ENCODE data around the gene GSKIP.

Gene GSKIP

GRCh38 chr14:96383445-96383844 is 20.1 kb downstream of the GSKIP start:
- no peaks in the 10 kb centered on the region for H3K9me3 Mint-ChIP-seq
- H3K4me1 Mint-ChIP-seq, result no peaks in the 10 kb centered on the region
- no peaks in the 10 kb centered on the region for H3K27me3 Mint-ChIP-seq (ENCODE audit: low read depth)
- peaks cover 23% of the 10 kb centered on the region for H3K36me3 Mint-ChIP-seq (ENCODE audit: low read depth)
- no peak overlapping the region for H3K4me3 Mint-ChIP-seq
- H3K27ac Mint-ChIP-seq, result no peak overlapping the region
- TF ChIP-seq, protein P1, sequence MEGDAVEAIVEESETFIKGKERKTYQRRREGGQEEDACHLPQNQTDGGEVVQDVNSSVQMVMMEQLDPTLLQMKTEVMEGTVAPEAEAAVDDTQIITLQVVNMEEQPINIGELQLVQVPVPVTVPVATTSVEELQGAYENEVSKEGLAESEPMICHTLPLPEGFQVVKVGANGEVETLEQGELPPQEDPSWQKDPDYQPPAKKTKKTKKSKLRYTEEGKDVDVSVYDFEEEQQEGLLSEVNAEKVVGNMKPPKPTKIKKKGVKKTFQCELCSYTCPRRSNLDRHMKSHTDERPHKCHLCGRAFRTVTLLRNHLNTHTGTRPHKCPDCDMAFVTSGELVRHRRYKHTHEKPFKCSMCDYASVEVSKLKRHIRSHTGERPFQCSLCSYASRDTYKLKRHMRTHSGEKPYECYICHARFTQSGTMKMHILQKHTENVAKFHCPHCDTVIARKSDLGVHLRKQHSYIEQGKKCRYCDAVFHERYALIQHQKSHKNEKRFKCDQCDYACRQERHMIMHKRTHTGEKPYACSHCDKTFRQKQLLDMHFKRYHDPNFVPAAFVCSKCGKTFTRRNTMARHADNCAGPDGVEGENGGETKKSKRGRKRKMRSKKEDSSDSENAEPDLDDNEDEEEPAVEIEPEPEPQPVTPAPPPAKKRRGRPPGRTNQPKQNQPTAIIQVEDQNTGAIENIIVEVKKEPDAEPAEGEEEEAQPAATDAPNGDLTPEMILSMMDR (IDR thresholded peaks at IDR 0.05; ENCODE audit: unreplicated experiment in 3 of 3), result no peak

- Mint-ChIP-seq H3K9me3 (no peaks in the 10 kb centered on the region), H3K4me3 (no peak overlapping the region), H3K27me3 (ENCODE audit: low read depth) (no peaks in the 10 kb centered on the region), H3K27ac (no peak overlapping the region), H3K36me3 (ENCODE audit: low read depth) (peaks cover 23% of the 10 kb centered on the region), H3K4me1 (no peaks in the 10 kb centered on the region)
- TF ChIP-seq, protein P1 (IDR thresholded peaks at IDR 0.05; ENCODE audit: unreplicated experiment in 3 of 3), result no peak
These were observed 20.7 kb downstream of the GSKIP start for GRCh38 chr14:96384053-96384452.

DNA sequence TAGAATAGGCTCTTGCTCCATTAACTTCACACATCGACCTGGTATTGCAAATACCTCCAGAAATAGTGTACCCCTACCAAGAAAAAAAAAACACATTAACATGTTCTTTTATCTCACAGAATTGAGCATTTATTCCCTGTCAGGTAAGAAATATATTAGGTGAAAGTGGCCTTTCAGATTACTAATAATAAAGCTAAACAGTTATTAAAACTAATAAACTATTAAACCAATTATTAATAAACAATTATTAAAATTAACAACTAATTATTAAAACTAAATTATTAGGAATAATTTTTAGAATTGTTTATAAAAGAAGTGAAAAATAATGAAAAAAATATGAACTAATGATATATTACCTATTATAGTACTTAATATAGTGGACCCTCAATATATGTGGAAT is 21.4 kb downstream of the GSKIP start:
- peaks cover 23% of the 10 kb centered on the region for H3K36me3 Mint-ChIP-seq (ENCODE audit: low read depth)
- no peak overlapping the region for H3K4me3 Mint-ChIP-seq

GRCh38 chr14:96385385-96385784 is 22.1 kb downstream of the GSKIP start:
- peak overlapping the region in 1 of 3 experiments; percentile 64 for H3K27ac Mint-ChIP-seq
- H3K4me1 Mint-ChIP-seq, result no peaks in the 10 kb centered on the region
- H3K9me3 Mint-ChIP-seq, result no peaks in the 10 kb centered on the region
- peaks cover 23% of the 10 kb centered on the region for H3K36me3 Mint-ChIP-seq (ENCODE audit: low read depth)
- H3K27me3 Mint-ChIP-seq (ENCODE audit: low read depth), result peaks cover 10% of the 10 kb centered on the region
- TF ChIP-seq, protein P1 (IDR thresholded peaks at IDR 0.05; ENCODE audit: unreplicated experiment in 3 of 3), result no peak
- H3K4me3 Mint-ChIP-seq, result no peak overlapping the region

More for the DNA sequence above, 21.4 kb downstream of the GSKIP start:
- H3K4me1 Mint-ChIP-seq, result no peaks in the 10 kb centered on the region
- no peaks in the 10 kb centered on the region for H3K9me3 Mint-ChIP-seq
- TF ChIP-seq, protein P1 (IDR thresholded peaks at IDR 0.05; ENCODE audit: unreplicated experiment in 3 of 3), result no peak
- peaks cover 4% of the 10 kb centered on the region for H3K27me3 Mint-ChIP-seq (ENCODE audit: low read depth)
- H3K27ac Mint-ChIP-seq, result no peak overlapping the region

- TF ChIP-seq, protein P1 (IDR thresholded peaks at IDR 0.05; ENCODE audit: unreplicated experiment in 3 of 3), result no peak
- peaks cover 12% of the 10 kb centered on the region for H3K27me3 Mint-ChIP-seq (ENCODE audit: low read depth)
- peaks cover 5% of the 10 kb centered on the region for H3K4me1 Mint-ChIP-seq
- no peaks in the 10 kb centered on the region for H3K9me3 Mint-ChIP-seq
- no peak overlapping the region for H3K27ac Mint-ChIP-seq
- peak overlapping the region; percentile 88 to 92 (median 91) for H3K4me3 Mint-ChIP-seq
- H3K36me3 Mint-ChIP-seq (ENCODE audit: low read depth), result peaks cover 3% of the 10 kb centered on the region
These were observed 27.6 kb downstream of the GSKIP start for GRCh38 chr14:96390965-96391292.

- TF ChIP-seq, protein P1 (IDR thresholded peaks at IDR 0.05; ENCODE audit: unreplicated experiment in 3 of 3), result no peak
- peak overlapping the region; percentile 88 to 92 (median 91) for H3K4me3 Mint-ChIP-seq
- H3K27me3 Mint-ChIP-seq (ENCODE audit: low read depth), result peaks cover 12% of the 10 kb centered on the region
- H3K4me1 Mint-ChIP-seq, result peaks cover 5% of the 10 kb centered on the region
- H3K36me3 Mint-ChIP-seq (ENCODE audit: low read depth), result peaks cover 3% of the 10 kb centered on the region
- peak overlapping the region in 2 of 3 experiments; percentile 52 to 63 for H3K27ac Mint-ChIP-seq
- H3K9me3 Mint-ChIP-seq, result no peaks in the 10 kb centered on the region
These were observed 28.2 kb downstream of the GSKIP start for GRCh38 chr14:96391293-96392118.

All from nephron (organoid).